Measurements from ENCODE around the gene RSRC1.

- no peak for TF ChIP-seq CTCF (IDR thresholded peaks at IDR 0.05; ENCODE audit: insufficient read depth, low read length, poor library complexity, severe bottlenecking)
- no peak for TF ChIP-seq EZH2phosphoT487 (conservative IDR thresholded peaks at IDR 0.05; ENCODE audit: low read length)
Measured at GRCh38 chr3:158097081-158097592, 12.8 kb upstream of the RSRC1 start.

Measured in SU-DHL-6 (cell line).